HepG2 (cell line): ENCODE measurements around the gene LATS2. TPM values are rescaled to one million over a fixed set of nuclear protein-coding genes. Genes with fewer than 3 reads are reported as not detected.

Experiments used
- ATAC-seq: fragments of 200-7000 bp; cut with Tn5 transposase; 3 replicates; pipeline ENCODE4 v1.9.1; 2020; ENCODE audit warnings: mild to moderate bottlenecking, moderate library complexity
- BruUV-seq: library from RNA; stranded (reverse); fragments of 400-500 nt; replicated peaks from 2 replicates; lab custom pipeline; 2021; lab: Mats Ljungman, UMichigan
- CTCF ChIA-PET: fragments of 300-600 bp; formaldehyde crosslinking; extraction: SDS; loops from one replicate; lab custom pipeline; 2021; ENCODE audit warnings: low total read pairs, inconsistent platforms, low intra/inter-chr PET ratio; lab: Yijun Ruan, JAX
- POLR2A ChIA-PET: fragments of 350-600 bp; sonication (Branson Sonifier 250); formaldehyde crosslinking; loops from one replicate; lab custom pipeline; 2020; ENCODE audit warnings: antibody characterized with exemption, inconsistent platforms; lab: Yijun Ruan, JAX
- DNase-seq: peaks from one replicate; pipeline ENCODE4 v3.0.0-alpha.2; 2015; ENCODE audit warnings: low spot score
- FAIRE-seq: peaks from 3 replicates; lab custom pipeline; 2011; peaks lifted over from hg19 to GRCh38; lab: Jason Lieb, UNC
- H2AFZ ChIP-seq: one replicate; pipeline ENCODE4 v1.6.1; 2011; ENCODE audit warnings: low read length, inconsistent platforms
- H3K27ac ChIP-seq: fragments of 300-600 bp; 3 replicates; pipeline ENCODE4 v1.8.0; 2011; ENCODE audit warnings: mixed run types, mild to moderate bottlenecking, mixed read lengths, low read length, inconsistent platforms; ENCODE audit not compliant: insufficient read depth; ENCODE audit errors: extremely low read length
- H3K27me3 ChIP-seq, 2 experiments: fragments of 200-600 bp in 1 of 2; 2 replicates in 1 of 2; 3 replicates in 1 of 2; pipeline versions ENCODE4 v1.6.0 to v1.8.0; 2011; ENCODE audit warnings: low read length in 2 of 2, mild to moderate bottlenecking in 2 of 2, moderate library complexity in 2 of 2, inconsistent platforms in 1 of 2; ENCODE audit not compliant: insufficient read depth in 2 of 2, control insufficient read depth in 1 of 2
- H3K36me3 ChIP-seq, 2 experiments: fragments of 200-600 bp in 1 of 2; replicated peaks in 1 of 2; 2 replicates in 1 of 2; 3 replicates in 1 of 2; pipeline versions ENCODE4 v1.5.1 to v1.8.0; 2011; ENCODE audit warnings: low read length in 2 of 2, inconsistent platforms in 1 of 2; ENCODE audit not compliant: insufficient read depth in 2 of 2, control insufficient read depth in 1 of 2
- H3K4me1 ChIP-seq: 2 replicates; pipeline ENCODE4 v1.5.1; 2012; ENCODE audit warnings: low read length, inconsistent platforms; ENCODE audit not compliant: insufficient read depth
- H3K4me2 ChIP-seq: 2 replicates; pipeline ENCODE4 v1.6.0; 2011; ENCODE audit warnings: low read depth, low read length, inconsistent platforms
- H3K4me3 ChIP-seq, 3 experiments: fragments of 200-600 bp in 1 of 3; sonication (generic), shearing (Covaris generic) in 1 of 3; replicated peaks in 1 of 3; 2 replicates each; pipeline ENCODE4 v1.5.1; 2011 to 2016; ENCODE audit warnings: low read length in 3 of 3, inconsistent platforms in 2 of 3, low read depth in 2 of 3, mild to moderate bottlenecking in 2 of 3, control low read depth in 1 of 3, mixed read lengths in 1 of 3; ENCODE audit not compliant: insufficient read depth in 1 of 3
- H3K79me2 ChIP-seq: one replicate; pipeline ENCODE4 v1.6.1; 2011; ENCODE audit warnings: low read length, inconsistent platforms; ENCODE audit not compliant: insufficient read depth
- H3K9ac ChIP-seq: 2 replicates; pipeline ENCODE4 v1.6.0; 2011; ENCODE audit warnings: mild to moderate bottlenecking, low read depth, low read length, inconsistent platforms; ENCODE audit not compliant: insufficient read depth
- H3K9me3 ChIP-seq: 2 replicates; pipeline ENCODE4 v1.5.1; 2012; ENCODE audit warnings: mild to moderate bottlenecking, low read length
- H4K20me1 ChIP-seq: 2 replicates; pipeline ENCODE4 v1.6.0; 2011; ENCODE audit warnings: inconsistent platforms, mild to moderate bottlenecking, low read length, moderate library complexity; ENCODE audit not compliant: insufficient read depth
- CBX2 ChIP-seq, 2 experiments: fragments of 200-600 bp in 1 of 2; sonication (generic); formaldehyde crosslinking in 1 of 2; IDR thresholded peaks; 2 replicates each; pipeline versions ENCODE4 v1.7.0 to v1.8.1; 2018 to 2022; ENCODE audit warnings: low read depth in 2 of 2, low read length in 1 of 2, mild to moderate bottlenecking in 1 of 2, missing genetic modification reagents in 1 of 2
- CERS6 ChIP-seq: sonication (generic); formaldehyde crosslinking; IDR thresholded peaks from 2 replicates; pipeline ENCODE4 v1.5.0; 2020; ENCODE audit warnings: missing genetic modification reagents
- DRAP1 ChIP-seq: IDR thresholded peaks from 2 replicates; pipeline ENCODE4 v1.6.1; 2016; ENCODE audit warnings: missing genetic modification reagents, missing compliant biosample characterization
- FOXO4 ChIP-seq: sonication (generic); formaldehyde crosslinking; conservative IDR thresholded peaks from 2 replicates; pipeline ENCODE4 v1.8.1; 2023; ENCODE audit warnings: missing genetic modification reagents
- HNF4G ChIP-seq, 2 experiments: sonication (generic) in 1 of 2; formaldehyde crosslinking in 1 of 2; IDR thresholded peaks; 2 replicates each; pipeline versions ENCODE4 v1.4.0 to v1.6.1; 2011 to 2020; ENCODE audit warnings: borderline replicate concordance in 2 of 2, low read depth in 2 of 2, mild to moderate bottlenecking in 2 of 2, low read length in 1 of 2, missing genetic modification reagents in 1 of 2, moderate library complexity in 1 of 2
- HOXA7 ChIP-seq: sonication (generic); formaldehyde crosslinking; IDR thresholded peaks from 2 replicates; pipeline ENCODE4 v1.8.1; 2022; ENCODE audit warnings: mild to moderate bottlenecking, missing genetic modification reagents, moderate library complexity
- MBD4 ChIP-seq: IDR thresholded peaks from 2 replicates; pipeline ENCODE4 v1.6.1; 2012; ENCODE audit warnings: low read length, inconsistent platforms, borderline replicate concordance
- TCF7 ChIP-seq: sonication (generic); IDR thresholded peaks from 2 replicates; pipeline ENCODE4 v1.6.1; 2016; ENCODE audit warnings: antibody characterized with exemption, low read depth
- TFE3 ChIP-seq: IDR thresholded peaks from 2 replicates; pipeline ENCODE4 v1.6.1; 2016
- ZFP37 ChIP-seq: sonication (generic); formaldehyde crosslinking; IDR thresholded peaks from 2 replicates; pipeline ENCODE4 v1.4.0; 2020; ENCODE audit warnings: missing genetic modification reagents, borderline replicate concordance
- ZFP90 ChIP-seq: sonication (generic); formaldehyde crosslinking; IDR thresholded peaks from 2 replicates; pipeline ENCODE4 v1.8.0; 2022; ENCODE audit warnings: missing genetic modification reagents, mild to moderate bottlenecking, inconsistent platforms, borderline replicate concordance
- ZNF138 ChIP-seq: sonication (generic); formaldehyde crosslinking; IDR thresholded peaks from 2 replicates; pipeline ENCODE4 v1.5.0; 2020; ENCODE audit warnings: mild to moderate bottlenecking, low read depth, missing genetic modification reagents
- ZNF280B ChIP-seq: sonication (generic); formaldehyde crosslinking; IDR thresholded peaks from 2 replicates; pipeline ENCODE4 v1.5.0; 2020; ENCODE audit warnings: missing genetic modification reagents, mild to moderate bottlenecking, borderline replicate concordance
- ZNF543 ChIP-seq: sonication (generic); formaldehyde crosslinking; IDR thresholded peaks from 2 replicates; pipeline ENCODE4 v1.4.0; 2020; ENCODE audit warnings: mild to moderate bottlenecking, missing genetic modification reagents
- ZSCAN25 ChIP-seq: sonication (generic); formaldehyde crosslinking; IDR thresholded peaks from 2 replicates; pipeline ENCODE4 v1.8.0; 2022; ENCODE audit warnings: mild to moderate bottlenecking, missing genetic modification reagents
- WGBS: methylation state at CpG from one replicate; pipeline ENCODE4 v1.1.6; 2017; ENCODE audit warnings: low lambda C conversion rate; 5-methylcytosine and 5-hydroxymethylcytosine counted together
- in situ Hi-C: cut with HindIII; loops from 2 replicates; pipeline ENCODE4 v1.10.0; 2017; ENCODE audit warnings: low pct_unique_long_range_greater_than_20kb; ENCODE audit not compliant: extremely low pct_ligation_motif_present
- intact Hi-C: fragments of 100-400 bp; cut with micrococcal nuclease; formaldehyde crosslinking; loops from one replicate; pipeline ENCODE4 v1.10.0; 2022; ENCODE audit not compliant: unreplicated experiment
- polyA plus RNA-seq, 8 experiments: library from polyadenylated mRNA; depleted of rRNA in 3 of 8; stranded (reverse) in 7 of 8; unstranded in 1 of 8; fragments of >200 nt; fragmentation: Illumina TruSeq in 4 of 8; extraction: Trizol in 4 of 8; gene quantifications; 2 replicates each; pipeline versions ENCODE4 v1.2.1 to v1.2.3, GENCODE V29; 2011 to 2016; ENCODE audit warnings: low read depth in 4 of 8, missing spikeins in 1 of 8, mixed read lengths in 1 of 8; ENCODE audit not compliant: insufficient read depth in 1 of 8
- total RNA-seq, 5 experiments: library from RNA; depleted of rRNA; stranded (reverse); fragments of >200 nt; fragmentation: Illumina TruSeq; extraction: Trizol; gene quantifications; 2 replicates each; pipeline ENCODE4 v1.2.3, GENCODE V29; 2016; ENCODE audit warnings: low read depth in 1 of 5

Gene LATS2
- total and polyA plus RNA-seq, 2 of the 13 experiments (the other 11 are each of a cell fraction or from before 2014, with no cell fraction given), result 7.3 to 8.5 TPM

- TF ChIP-seq DRAP1 (no peak), MBD4 (no peak), ZNF280B (CRISPR knock-in tag) (no peak), HNF4G (IDR thresholded peaks at IDR 0.05; ENCODE audit: borderline replicate concordance, low read depth, low read length) (no peak), HNF4G (CRISPR knock-in tag; IDR thresholded peaks at IDR 0.05; ENCODE audit: borderline replicate concordance, low read depth) (no peak)
Measured at GRCh38 chr13:21059641-21060337, 1.6 kb downstream of the LATS2 start (continued).

- Histone ChIP-seq H2AFZ (no peak overlapping the region), H4K20me1 (peaks cover 61% of the 10 kb centered on the region), H3K9ac (no peak overlapping the region), H3K36me3 (peaks cover 0 to 5% of the 10 kb centered on the region in 2 experiments; a peak in 2 of 5 replicates), H3K79me2 (peaks cover 70% of the 10 kb centered on the region), H3K27me3 (no peaks in the 10 kb centered on the region; a peak in 2 of 5 replicates), H3K4me1 (peaks cover 81% of the 10 kb centered on the region), H3K4me2 (peak overlapping the region; percentile 86), H3K27ac (no peak overlapping the region), H3K4me3 (no peak overlapping the region), H3K9me3 (no peaks in the 10 kb centered on the region)
- DNase-seq (no peak), ATAC-seq (no peak), FAIRE-seq (no peak)
- in situ Hi-C loops, result no loop called here
- WGBS, result 72% methylated on average over 2 of the region's 2 CpGs
- no TSS peak for BruUV-seq
- ChIA-PET CTCF (no interaction called here), POLR2A (interaction anchor here (1.7 kb wide), 1 partner anchor 11 kb away, joined by 5 read pairs; no protein-coding TSS in a partner anchor)
- intact Hi-C loops, result no loop called here
- TF ChIP-seq ZSCAN25 (CRISPR knock-in tag), result no peak
- no peak for TF ChIP-seq ZFP90 (CRISPR knock-in tag)
- TF ChIP-seq CERS6 (CRISPR knock-in tag), result no peak
- TF ChIP-seq ZNF138 (CRISPR knock-in tag), result no peak
- no peak for TF ChIP-seq TCF7
- no peak for TF ChIP-seq TFE3 (CRISPR knock-in tag)
- TF ChIP-seq ZFP37 (CRISPR knock-in tag), result no peak
- TF ChIP-seq CBX2 (IDR thresholded peaks at IDR 0.05; ENCODE audit: low read depth, low read length), result no peak
- no peak for TF ChIP-seq CBX2 (CRISPR knock-in tag; IDR thresholded peaks at IDR 0.05; ENCODE audit: low read depth)
- no peak for TF ChIP-seq ZNF543 (CRISPR knock-in tag)
- TF ChIP-seq FOXO4 (CRISPR knock-in tag), result no peak
- no peak for TF ChIP-seq HOXA7
Measured at GRCh38 chr13:21058361-21058760, 3.0 kb downstream of the LATS2 start.
